NCI-H510A (cell line): ENCODE data around the gene SLC2A13.

Experiments
- DNase-seq: peaks from one replicate; lab custom pipeline; 2025; lab: John Stamatoyannopoulos, UW

The SLC2A13 gene

GRCh38 chr12:39990122-39991101 is 115.5 kb downstream of the SLC2A13 start:
- no peak for DNase-seq

GRCh38 chr12:39989501-39989900 is 116.4 kb downstream of the SLC2A13 start:
- DNase-seq: no peak

DNA sequence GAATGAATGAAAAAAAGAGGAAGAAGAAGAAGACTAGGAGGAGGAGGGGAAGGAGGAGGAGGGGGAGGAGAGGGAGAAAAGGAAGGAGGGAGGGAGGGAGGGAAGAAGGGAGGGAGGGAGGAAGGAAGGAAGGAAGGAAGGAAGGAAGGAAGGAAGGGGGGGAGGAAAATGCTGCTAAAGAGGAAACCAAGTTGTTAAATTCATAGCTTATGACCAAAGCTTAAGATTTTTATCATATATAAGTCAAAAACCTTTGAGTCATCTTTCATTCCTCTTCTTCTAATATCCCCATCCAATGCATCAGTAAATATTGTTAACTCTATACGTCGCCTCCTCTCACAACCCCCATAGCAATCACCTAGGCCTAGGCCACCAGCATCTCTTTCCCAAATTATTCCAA is 117.3 kb downstream of the SLC2A13 start:
- DNase-seq: no peak

DNA sequence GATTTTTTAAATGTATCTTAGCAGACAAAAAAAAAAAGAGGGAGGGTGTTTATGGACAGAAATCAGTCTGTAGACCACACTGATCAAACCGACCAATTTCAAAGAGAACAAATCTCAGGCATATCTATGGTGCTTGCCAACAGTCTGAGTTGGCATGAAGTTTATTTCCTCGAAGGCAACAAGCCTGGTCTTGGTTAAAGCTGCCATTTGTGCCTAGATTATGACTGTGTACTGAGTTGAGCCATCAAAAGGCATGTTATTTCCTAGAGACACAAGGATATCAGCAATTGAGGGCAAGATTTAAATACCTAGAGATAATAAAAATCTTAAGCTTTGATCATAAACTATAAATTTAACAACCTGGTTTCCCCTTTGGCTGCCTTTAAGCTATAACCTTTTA is 119.2 kb downstream of the SLC2A13 start:
- no peak for DNase-seq

DNA sequence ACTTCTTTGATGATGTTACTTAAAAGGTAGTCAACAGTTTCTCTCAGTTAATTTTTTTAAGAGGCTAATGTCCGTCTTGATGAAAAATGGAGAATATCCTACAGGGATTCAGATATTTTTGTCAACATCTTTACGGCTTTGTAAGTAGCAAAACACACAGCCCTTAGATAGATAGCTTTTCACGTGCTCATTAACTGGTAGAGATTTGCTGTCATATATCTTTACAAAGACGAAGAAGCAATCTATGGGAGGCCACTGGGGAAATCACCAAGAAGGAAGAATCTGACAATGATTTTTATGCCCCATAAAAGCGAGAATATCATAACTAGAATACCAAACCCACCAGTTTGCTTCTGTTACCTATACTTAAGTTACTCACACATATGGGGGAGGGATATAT is 121.2 kb downstream of the SLC2A13 start:
- DNase-seq: no peak

- DNase-seq: no peak
Observed at GRCh38 chr12:39975374-39975918, 130.4 kb downstream of the SLC2A13 start.

GRCh38 chr12:39972119-39972518 is 133.8 kb downstream of the SLC2A13 start:
- no peak for DNase-seq

GRCh38 chr12:39971348-39971747 is 134.5 kb downstream of the SLC2A13 start:
- DNase-seq: no peak

DNA sequence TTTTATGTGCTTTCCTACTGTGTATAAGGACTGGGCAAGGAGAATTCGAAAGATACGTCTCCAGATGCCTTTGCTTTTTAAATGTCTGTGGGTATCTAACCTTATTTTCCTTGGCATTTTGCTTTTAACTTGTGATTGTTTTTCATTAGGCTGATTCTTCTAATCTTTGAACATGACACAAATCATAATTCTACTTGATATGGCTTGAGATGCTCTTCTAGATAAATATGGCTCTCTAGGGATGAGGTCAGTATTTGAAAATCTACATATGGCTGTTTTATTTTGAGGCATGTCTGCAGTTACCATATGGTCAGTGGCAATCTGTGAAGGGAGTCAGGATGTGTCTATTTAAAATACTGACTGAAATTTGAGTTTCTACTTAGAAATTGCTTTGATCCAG is 139.2 kb downstream of the SLC2A13 start:
- no peak for DNase-seq

- no peak for DNase-seq
Observed at GRCh38 chr12:39966256-39966655, 139.6 kb downstream of the SLC2A13 start.

- no peak for DNase-seq
Observed at GRCh38 chr12:39959467-39959866, 146.4 kb downstream of the SLC2A13 start.

DNA sequence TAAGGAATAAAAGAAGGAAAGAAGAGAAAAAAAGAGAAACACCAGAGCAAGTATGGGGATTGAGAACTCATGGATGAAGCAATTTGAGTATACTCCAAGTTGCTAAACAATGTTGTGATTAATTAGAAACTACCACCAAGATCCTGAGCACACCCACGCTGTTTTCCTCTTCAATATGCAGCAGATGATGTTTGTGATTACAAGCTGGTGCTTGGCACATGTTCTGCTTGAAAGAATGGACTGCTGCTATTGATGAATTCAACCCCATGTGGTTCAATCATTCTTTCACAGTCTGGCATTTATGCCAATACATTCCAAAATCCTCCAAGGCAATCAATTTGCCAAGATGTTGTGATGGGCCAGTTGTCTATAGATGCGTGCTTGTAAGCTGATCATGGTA is 146.8 kb downstream of the SLC2A13 start:
- DNase-seq: no peak

- no peak for DNase-seq
Observed at GRCh38 chr12:39958377-39958776, 147.5 kb downstream of the SLC2A13 start.

- DNase-seq: no peak
Observed at GRCh38 chr12:39956725-39957124, 149.2 kb downstream of the SLC2A13 start.

- DNase-seq: no peak
Observed at GRCh38 chr12:39946361-39947280, 159.3 kb downstream of the SLC2A13 start.

DNA sequence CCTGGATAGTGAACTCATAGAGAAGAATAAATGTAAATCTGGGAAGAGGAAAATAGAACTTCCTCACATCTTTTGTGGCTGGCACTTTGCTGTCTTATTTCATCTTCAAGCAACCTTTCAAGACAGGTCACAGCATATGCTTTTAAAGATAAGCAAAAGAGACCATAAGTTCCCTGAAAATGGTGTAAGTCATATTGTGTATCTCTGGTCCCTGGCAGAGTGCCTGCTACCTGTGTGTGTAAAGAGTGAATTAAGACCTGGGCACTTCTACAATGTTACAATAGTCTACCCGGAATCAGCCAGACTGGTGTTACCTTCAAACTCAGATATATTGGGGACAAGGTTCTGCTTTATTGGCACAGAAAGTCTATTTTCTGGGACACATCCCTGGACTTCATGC is 168.8 kb downstream of the SLC2A13 start:
- no peak for DNase-seq

DNA sequence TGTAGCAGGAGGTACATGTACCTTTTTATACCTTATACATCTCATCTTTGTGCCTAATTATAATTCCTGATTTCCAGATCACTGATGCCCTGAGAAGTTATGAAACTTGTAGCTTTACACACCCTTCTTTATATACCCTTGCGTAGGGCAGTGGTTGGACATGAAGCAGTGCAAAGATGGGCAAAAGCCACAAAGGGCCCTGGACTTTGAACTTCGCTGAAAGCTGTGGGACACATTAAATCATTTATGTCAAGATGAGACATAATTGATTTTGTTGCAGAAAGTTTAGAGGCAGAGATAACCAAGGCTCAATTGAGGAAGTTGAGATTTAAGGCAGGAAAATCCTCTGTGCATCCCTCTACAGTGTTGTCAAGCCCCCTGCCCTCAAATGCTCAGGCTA is 170.0 kb downstream of the SLC2A13 start:
- no peak for DNase-seq

- no peak for DNase-seq
Observed at GRCh38 chr12:39935275-39935674, 170.6 kb downstream of the SLC2A13 start.

GRCh38 chr12:39931857-39932256 is 174.0 kb downstream of the SLC2A13 start:
- no peak for DNase-seq

DNA sequence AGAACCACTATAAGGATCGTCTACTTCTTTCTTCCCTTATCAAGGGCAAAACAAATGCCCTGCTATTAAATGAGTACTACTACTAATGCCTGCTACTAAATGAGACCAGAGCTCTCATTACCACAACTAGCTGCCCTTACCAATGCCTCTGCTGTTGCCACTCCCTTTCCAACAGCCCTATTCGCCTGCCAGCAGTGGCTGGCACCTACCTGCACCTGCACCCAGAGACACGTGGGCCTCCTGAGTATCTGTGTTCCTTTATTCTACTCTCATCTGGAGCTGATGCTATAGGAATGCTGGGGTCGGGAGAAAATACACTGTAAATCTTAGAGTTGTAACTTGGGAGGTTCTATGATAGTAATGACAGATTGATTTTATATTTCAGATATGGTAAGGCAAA is 174.7 kb downstream of the SLC2A13 start:
- no peak for DNase-seq

- DNase-seq: no peak
Observed at GRCh38 chr12:39930101-39930500, 175.8 kb downstream of the SLC2A13 start.

DNA sequence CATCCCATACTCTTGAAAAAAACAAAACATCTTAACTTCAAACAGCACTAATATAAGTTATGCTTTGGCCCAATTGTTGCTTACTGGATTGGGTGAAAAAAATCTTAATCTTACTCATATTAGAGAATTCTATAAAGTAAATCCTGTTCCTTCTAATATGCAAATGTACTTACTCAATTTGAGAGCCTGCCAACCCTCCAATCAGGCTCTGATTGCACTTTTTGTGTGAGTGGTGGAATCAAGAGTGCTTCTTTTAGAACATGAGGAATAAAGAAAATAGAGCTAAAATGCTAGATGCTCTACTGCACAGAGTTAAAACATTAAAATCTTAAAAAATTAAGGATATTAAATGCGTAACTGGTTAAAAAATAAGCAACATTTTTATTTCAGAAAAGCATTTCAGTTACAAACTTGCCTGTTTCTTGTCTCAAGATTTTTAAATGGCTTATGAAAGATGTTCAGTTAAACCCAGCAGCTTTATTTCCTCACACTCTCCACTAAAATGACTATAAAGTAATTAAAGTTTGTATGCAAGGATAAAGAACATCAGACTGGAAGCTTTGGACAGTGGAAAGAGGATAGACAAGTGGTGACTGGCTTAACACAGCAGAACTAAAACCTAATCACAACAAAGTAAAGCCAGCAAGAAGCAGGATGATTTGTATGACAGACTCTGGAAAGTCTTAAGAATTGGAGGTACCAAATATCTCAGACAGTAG is 177.5 kb downstream of the SLC2A13 start:
- no peak for DNase-seq
